GM19467 (cell line): ENCODE measurements around the gene PPP2R2B.
"Not testable (repeated sequence)": the region's sequence is repeated elsewhere in the genome, so short reads cannot be mapped to it uniquely, and the experiment has no call there.

Experiments
- ATAC-seq: cut with Tn5 transposase; IDR thresholded peaks from one replicate; pipeline ENCODE4 v1.9.1; 2021; ENCODE audit warnings: mild to moderate bottlenecking, moderate library complexity; ENCODE audit not compliant: unreplicated experiment

Gene PPP2R2B

GRCh38 chr5:146751781-146752401 is 126.7 kb downstream of the PPP2R2B start:
- peak; percentile 100 for ATAC-seq

GRCh38 chr5:146751054-146751453 is 127.5 kb downstream of the PPP2R2B start:
- ATAC-seq, result no peak

- ATAC-seq, result no peak
Observed at GRCh38 chr5:146748533-146748932, 130.0 kb downstream of the PPP2R2B start.

- ATAC-seq, result no peak
Observed at GRCh38 chr5:146745931-146746577, 132.5 kb downstream of the PPP2R2B start.

GRCh38 chr5:146744068-146744745 is 134.3 kb downstream of the PPP2R2B start:
- ATAC-seq, result no peak

GRCh38 chr5:146734936-146735577 is 143.5 kb downstream of the PPP2R2B start:
- ATAC-seq, result no peak

- no peak for ATAC-seq
Observed at GRCh38 chr5:146732962-146733361, 145.6 kb downstream of the PPP2R2B start.

- ATAC-seq, result no peak
Observed at GRCh38 chr5:146731909-146732659, 146.5 kb downstream of the PPP2R2B start.

- ATAC-seq, result not testable (repeated sequence)
Observed at GRCh38 chr5:146728746-146729145, 149.8 kb downstream of the PPP2R2B start.

- ATAC-seq, result no peak
Observed at GRCh38 chr5:146726891-146727290, 151.7 kb downstream of the PPP2R2B start.

- no peak for ATAC-seq
Observed at GRCh38 chr5:146726020-146726419, 152.5 kb downstream of the PPP2R2B start.

- ATAC-seq, result no peak
Observed at GRCh38 chr5:146725025-146725424, 153.5 kb downstream of the PPP2R2B start.

GRCh38 chr5:146722361-146722779 is 156.2 kb downstream of the PPP2R2B start:
- no peak for ATAC-seq

GRCh38 chr5:146721073-146721815 is 157.3 kb downstream of the PPP2R2B start:
- ATAC-seq, result no peak

GRCh38 chr5:146720107-146720506 is 158.4 kb downstream of the PPP2R2B start:
- ATAC-seq, result no peak

GRCh38 chr5:146719179-146719578 is 159.4 kb downstream of the PPP2R2B start:
- ATAC-seq, result no peak

- ATAC-seq, result no peak
Observed at GRCh38 chr5:146718609-146719008, 159.9 kb downstream of the PPP2R2B start.

- no peak for ATAC-seq
Observed at GRCh38 chr5:146717951-146718350, 160.6 kb downstream of the PPP2R2B start.

GRCh38 chr5:146716636-146717035 is 161.9 kb downstream of the PPP2R2B start:
- ATAC-seq, result no peak

GRCh38 chr5:146710348-146710747 is 168.2 kb downstream of the PPP2R2B start:
- no peak for ATAC-seq
